HG03064 (cell line): Measurements from ENCODE around the gene COL13A1.

Experiments used
- ATAC-seq: cut with Tn5 transposase; IDR thresholded peaks from one replicate; pipeline ENCODE4 v1.9.1; 2021; ENCODE audit warnings: low read depth; ENCODE audit not compliant: unreplicated experiment

The COL13A1 gene

GRCh38 chr10:69801434-69802315, at the start of gene COL13A1:
Gene COL13A1 (plus strand): TSS chr10:69801906. CDS start chr10:69802424, 518 bp downstream.
- ATAC-seq = no peak

GRCh38 chr10:69752479-69752878, 49.2 kb upstream of the COL13A1 start:
- no peak for ATAC-seq

GRCh38 chr10:69756279-69756678, 45.4 kb upstream of the COL13A1 start:
- ATAC-seq = no peak

- ATAC-seq = no peak
Observed at GRCh38 chr10:69757206-69757552, 44.5 kb upstream of the COL13A1 start.

- no peak for ATAC-seq
Observed at GRCh38 chr10:69757553-69758309, 44.0 kb upstream of the COL13A1 start.

GRCh38 chr10:69758310-69758728, 43.4 kb upstream of the COL13A1 start:
- ATAC-seq = no peak

GRCh38 chr10:69759641-69760040, 42.1 kb upstream of the COL13A1 start:
- no peak for ATAC-seq

- no peak for ATAC-seq
Observed at GRCh38 chr10:69760072-69760471, 41.6 kb upstream of the COL13A1 start.

GRCh38 chr10:69761320-69761719, 40.4 kb upstream of the COL13A1 start:
- no peak for ATAC-seq

- ATAC-seq = no peak
Observed at GRCh38 chr10:69766161-69766910, 35.4 kb upstream of the COL13A1 start.

GRCh38 chr10:69767793-69768192, 33.9 kb upstream of the COL13A1 start:
- no peak for ATAC-seq

- no peak for ATAC-seq
Observed at GRCh38 chr10:69768386-69768785, 33.3 kb upstream of the COL13A1 start.

- no peak for ATAC-seq
Observed at GRCh38 chr10:69769395-69769992, 32.2 kb upstream of the COL13A1 start.

- ATAC-seq = no peak
Observed at GRCh38 chr10:69772933-69773704, 28.6 kb upstream of the COL13A1 start.

GRCh38 chr10:69774596-69774995, 27.1 kb upstream of the COL13A1 start:
- ATAC-seq = no peak

GRCh38 chr10:69780077-69780476, 21.6 kb upstream of the COL13A1 start:
- ATAC-seq = no peak

- ATAC-seq = no peak
Observed at GRCh38 chr10:69781576-69781975, 20.1 kb upstream of the COL13A1 start.

GRCh38 chr10:69783515-69783914, 18.2 kb upstream of the COL13A1 start:
- ATAC-seq = no peak

- no peak for ATAC-seq
Observed at GRCh38 chr10:69786791-69787190, 14.9 kb upstream of the COL13A1 start.

- no peak for ATAC-seq
Observed at GRCh38 chr10:69787681-69788080, 14.0 kb upstream of the COL13A1 start.
